GM20000 (cell line): ENCODE data around the gene SHOC2.

Experiments used
- DNase-seq: peaks from one replicate; pipeline ENCODE4 v3.0.0; 2012; ENCODE audit warnings: low spot score
- TF ChIP-seq, protein P1 (sequence below): IDR thresholded peaks from 2 replicates; pipeline ENCODE4 v1.5.1; 2012; ENCODE audit warnings: mild to moderate bottlenecking, control low read depth; ENCODE audit errors: extremely low read depth, missing control alignments

SHOC2 gene

DNA sequence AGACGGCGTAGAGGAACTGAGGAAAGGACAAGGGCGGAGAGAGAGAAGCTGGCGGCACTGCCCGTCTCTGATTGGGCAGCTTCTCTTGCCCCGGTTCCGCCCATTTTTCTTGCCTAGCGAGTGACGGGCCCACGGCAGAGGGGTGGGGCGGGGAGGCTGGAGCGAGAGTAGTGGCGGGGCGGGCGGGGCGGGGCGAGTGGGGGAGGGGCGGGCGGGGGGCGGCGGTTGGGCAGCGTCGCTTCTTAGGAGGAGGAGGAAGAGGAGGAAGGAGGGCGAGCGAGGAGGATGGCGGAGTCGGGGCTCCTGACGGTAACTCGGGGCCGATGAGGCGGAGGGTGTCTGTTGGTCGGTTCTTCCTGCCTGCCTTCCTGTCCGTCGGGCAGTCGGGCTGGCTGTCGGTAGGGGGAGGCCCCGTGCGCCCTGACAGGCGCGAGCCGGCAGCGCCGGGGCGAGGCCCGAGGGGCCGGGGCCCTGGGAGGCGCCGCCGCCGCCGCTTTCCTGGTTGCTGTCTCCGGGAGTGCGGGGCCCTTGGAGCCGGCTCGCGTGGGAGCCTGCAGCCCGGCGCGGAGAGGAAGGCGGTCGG is at the start of gene SHOC2:
SHOC2 (plus strand) TSS at position 256 of the 583 bp plus-strand sequence. CDS start 44,755 bp downstream, outside the sequence.
- DNase-seq = no peak
- TF ChIP-seq, protein P1, sequence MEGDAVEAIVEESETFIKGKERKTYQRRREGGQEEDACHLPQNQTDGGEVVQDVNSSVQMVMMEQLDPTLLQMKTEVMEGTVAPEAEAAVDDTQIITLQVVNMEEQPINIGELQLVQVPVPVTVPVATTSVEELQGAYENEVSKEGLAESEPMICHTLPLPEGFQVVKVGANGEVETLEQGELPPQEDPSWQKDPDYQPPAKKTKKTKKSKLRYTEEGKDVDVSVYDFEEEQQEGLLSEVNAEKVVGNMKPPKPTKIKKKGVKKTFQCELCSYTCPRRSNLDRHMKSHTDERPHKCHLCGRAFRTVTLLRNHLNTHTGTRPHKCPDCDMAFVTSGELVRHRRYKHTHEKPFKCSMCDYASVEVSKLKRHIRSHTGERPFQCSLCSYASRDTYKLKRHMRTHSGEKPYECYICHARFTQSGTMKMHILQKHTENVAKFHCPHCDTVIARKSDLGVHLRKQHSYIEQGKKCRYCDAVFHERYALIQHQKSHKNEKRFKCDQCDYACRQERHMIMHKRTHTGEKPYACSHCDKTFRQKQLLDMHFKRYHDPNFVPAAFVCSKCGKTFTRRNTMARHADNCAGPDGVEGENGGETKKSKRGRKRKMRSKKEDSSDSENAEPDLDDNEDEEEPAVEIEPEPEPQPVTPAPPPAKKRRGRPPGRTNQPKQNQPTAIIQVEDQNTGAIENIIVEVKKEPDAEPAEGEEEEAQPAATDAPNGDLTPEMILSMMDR = peak; percentile 7

DNA sequence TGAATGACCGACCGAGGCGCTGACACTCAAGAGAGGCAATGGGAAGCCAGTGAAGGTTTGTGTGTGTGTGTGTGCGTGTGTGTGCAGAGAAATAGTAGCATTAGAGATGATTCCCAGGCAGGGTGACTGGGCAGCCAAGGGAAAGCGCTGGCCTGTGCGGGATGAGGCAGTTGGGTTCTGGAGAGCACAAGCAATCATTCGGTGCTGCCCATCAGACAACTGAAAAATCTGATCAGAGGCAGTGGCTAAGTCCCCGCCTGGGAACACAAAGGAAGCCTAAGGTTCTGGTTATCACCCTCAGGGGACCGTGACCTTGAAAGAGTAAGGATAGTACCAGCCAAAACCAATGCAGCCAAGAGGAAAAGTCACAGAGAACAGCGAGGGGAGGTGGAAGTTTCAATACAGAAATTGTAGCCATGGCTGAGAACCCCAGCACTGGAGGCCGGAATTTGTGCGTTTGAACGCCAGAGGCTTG is 48.5 kb upstream of the SHOC2 start:
- no peak for DNase-seq
- TF ChIP-seq, protein P1 = no peak

DNA sequence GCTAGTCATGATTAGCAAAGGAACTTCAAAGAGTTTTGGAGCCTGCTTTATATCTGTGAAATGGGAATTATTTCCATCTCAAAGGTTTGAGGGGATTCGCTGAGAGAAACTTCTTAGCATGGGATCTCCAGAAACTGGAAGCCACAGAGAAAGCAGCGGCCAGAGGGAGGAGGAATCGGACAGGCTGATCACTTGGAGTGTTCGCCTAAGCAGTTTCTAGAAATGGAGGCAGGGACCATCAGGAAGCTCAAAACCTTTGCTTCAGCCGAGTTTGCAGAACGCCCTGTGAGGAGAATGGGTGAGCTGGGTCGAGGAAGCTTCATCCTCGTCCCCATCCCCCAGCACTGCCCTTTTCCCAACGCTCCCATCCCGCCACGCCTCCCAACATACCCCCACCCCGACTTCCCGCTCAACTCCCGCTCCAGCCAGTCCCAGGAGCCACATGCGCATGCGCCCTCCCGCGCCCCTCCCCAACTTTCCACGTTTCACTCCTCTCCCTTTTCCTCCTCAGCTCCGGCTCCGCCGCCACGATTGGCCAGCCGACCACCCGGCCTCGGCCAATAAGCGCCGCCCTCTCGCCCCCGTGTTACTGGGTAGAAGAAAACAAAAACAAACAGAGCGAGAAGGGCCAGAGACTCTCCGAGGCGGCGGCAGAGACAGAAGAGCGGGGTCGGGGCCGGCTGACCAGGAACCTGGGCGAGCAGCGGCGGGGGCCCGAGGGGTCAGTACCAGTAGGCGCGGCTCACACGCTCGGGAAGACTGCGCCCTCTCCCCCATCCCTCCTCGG is 47.9 kb upstream of the SHOC2 start, which contains the start of gene PDCD4:
PDCD4 (plus strand) TSS at position 631 of the 787 bp plus-strand sequence. CDS start 4,100 bp downstream, outside the sequence.
- TF ChIP-seq, protein P1 = no peak
- peak; percentile 90 for DNase-seq

DNA sequence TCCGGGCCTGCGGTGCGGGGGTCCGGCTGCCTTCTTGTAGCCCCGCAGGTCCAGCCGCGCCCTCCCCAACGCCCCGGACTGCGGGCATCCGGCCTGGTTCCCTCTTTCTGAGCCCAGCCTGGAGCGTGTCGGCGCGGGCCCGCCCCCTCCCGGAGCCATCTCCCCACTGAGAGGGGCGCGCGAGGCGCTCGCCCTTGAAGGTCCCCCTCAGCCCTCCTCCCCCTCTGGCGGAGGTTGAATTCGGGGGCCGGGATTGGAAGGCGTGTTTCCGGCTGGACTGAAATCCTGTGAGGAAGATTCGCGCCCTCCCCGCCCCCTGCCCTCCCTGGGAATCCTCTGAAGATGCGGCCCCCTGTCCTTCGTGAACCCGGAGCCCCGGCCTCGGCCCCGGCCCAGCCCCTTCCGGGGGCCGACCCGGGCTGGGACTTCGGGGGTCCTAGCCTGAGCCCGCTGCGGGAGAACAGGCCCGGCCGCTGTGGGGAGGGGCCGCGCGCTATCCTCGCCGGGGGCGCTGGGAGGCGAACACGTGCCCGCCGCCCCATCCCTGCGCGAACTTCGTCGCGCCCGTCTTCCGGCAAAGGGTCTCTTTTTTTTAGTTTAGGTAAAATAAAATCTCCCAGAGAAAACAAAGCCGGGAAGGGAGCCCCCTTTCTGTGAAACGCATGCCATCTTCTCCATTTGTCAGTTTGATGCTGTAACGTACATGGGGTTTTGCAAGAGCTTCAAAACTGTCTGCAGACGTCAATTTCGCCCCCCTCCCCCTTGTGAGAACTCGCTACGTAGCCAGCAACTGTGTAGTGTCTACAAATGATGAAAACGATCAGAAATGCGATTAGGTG is 47.0 kb upstream of the SHOC2 start:
- TF ChIP-seq, protein P1 = no peak

DNA sequence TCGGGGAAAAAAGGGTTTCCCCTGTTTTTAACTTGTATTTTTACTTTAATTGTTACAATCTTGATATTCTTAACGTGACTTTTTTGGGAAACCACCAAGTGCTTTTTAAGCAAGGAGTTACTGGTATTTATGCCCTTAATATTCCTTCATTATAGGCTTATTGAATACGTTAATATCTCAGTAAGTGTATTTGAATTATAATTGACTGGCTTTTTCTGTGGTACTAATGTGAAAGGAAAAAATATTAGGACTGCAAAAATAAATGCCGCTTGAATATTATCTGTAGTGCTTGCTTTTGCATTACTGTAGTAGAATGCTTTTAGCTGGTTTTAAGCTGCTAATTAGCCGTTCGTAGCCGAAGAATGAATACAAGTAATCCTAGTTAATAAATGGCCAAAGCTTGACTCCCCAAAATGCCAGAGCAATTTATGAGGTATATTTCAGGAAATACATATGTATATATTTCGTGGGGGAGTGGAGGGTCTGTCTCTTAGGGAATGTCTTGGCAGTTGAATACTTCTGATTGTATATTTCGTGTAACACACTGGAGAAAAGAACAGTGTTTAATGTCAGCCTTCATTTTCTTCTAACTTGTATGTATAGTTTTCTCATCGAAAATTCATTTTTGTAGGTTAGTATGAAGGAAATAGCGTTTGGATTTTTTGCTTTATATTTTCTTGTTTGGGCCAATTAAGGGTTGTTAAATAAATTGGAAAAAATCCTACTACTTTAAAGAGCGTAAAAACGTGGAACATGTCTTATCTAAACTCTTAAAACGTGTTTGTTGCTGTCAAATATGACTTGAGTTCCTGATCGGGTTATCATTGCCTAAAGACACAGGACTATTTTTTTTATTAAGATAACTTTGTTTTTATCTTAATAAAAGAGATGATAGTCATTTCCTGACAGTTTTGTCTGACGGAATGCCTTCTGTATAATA is 46.1 kb upstream of the SHOC2 start:
- TF ChIP-seq, protein P1 = no peak
- DNase-seq = no peak

More for the DNA sequence above, 47.0 kb upstream of the SHOC2 start:
- DNase-seq = peak; percentile 59

DNA sequence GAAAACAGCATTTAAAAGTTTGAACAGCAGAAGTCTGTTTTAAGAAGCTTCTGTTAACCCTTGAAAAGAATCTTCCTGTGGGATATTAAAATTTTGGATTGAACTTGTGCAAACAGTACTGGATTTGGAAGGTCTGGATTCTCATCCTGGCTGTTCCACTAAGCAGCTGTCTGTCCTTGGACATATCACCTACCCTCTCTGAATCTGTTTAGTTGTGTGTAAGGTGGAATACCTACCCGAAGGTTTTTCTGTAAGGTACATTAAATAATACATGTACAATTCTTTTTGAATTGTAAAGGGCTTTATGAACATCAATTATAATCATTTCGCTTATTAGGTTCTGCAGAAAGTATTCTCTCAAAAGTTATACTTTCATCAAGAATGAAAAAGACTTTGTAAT is 45.5 kb upstream of the SHOC2 start:
- no peak for DNase-seq
- TF ChIP-seq, protein P1 = no peak
